CD4-positive, alpha-beta T cell treated with Interleukin-15 for 4 hours (primary cell): ENCODE measurements around the gene TNS3.

Source experiments
- DNase-seq: peaks from one replicate; pipeline ENCODE4 v3.0.0-alpha.2; 2020; ENCODE audit warnings: low spot score

Gene TNS3

DNA sequence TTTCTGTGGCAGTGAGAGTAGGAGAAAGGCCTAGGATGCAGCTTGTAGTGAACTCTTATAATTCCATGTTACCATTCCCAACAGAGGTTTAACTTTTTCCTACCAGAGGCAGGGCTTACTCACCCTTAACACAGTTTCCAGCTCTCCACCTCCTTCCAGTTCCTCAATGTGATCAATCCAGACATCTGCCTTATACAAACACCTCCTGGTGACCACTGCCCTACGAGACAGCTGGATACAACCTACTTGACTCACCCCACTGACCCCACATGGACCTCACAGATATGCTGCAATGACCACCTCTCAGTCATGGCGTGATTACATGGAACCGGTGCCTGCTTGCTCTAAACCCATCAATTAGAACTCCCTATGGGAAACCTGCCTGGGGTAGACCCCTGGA, 326.5 kb downstream of the TNS3 start:
- no peak for DNase-seq

DNA sequence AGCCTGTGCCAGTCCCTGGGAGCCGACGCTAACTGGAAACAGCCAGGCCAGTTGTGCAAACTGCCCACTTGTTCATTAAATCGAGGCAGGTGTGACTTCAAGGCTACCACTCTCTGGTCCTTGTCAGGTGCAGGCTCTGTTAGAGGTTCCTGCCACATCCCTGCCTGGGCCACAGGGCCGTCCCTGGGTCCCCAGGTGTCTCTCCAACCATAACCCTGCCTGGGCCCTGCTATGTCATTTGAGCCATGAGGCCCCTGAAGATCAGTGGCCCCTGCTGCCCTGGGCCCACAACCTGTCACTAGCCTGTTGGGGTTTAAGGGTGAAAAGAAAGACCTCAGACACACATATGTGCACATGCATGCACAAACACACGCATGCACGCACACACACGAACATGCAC, 326.9 kb downstream of the TNS3 start:
- DNase-seq: no peak

- peak; percentile 16 for DNase-seq
Measured at GRCh38 chr7:47254081-47254977, 327.6 kb downstream of the TNS3 start.

- DNase-seq: no peak
Measured at GRCh38 chr7:47253650-47254080, 328.2 kb downstream of the TNS3 start.

DNA sequence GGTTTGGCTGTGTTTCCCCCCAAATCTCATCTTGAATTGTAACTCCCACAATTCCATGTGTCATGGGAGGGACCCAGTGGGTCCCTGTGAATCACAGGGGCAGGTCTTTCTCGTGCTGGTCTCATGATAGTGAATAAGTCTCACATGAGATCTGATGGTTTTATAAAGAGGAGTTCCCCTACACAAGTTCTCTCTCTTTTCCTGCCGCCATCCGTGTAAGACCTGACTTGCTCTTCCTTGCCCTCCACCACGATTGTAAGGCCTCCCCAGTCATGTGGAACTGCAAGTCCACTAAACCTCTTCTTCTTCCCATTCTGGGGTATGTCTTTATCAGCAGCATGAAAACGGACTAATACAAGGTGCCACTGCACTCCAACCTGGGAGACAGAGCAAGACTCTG, 329.2 kb downstream of the TNS3 start:
- no peak for DNase-seq

- DNase-seq: no peak
Measured at GRCh38 chr7:47249361-47249760, 332.6 kb downstream of the TNS3 start.

- no peak for DNase-seq
Measured at GRCh38 chr7:47248797-47249196, 333.1 kb downstream of the TNS3 start.

DNA sequence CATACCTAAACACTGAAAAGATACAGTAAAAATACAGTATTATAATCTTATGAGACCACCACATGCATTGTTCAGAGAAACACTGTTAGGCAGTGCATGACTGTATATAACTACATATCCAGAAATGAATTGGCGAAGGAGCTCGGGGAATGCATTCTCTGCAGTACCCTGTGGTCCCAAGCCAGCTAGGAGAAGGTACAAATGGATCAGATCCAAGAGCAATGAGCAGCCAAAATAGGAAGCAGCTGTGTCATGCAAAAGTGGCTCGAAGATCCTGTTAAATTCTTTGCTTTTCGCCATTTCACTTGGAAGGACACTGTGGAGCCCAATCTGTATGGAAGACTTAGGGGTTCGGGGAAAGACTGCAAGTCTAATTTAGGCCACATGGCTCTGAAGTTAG, 334.8 kb downstream of the TNS3 start:
- no peak for DNase-seq

DNA sequence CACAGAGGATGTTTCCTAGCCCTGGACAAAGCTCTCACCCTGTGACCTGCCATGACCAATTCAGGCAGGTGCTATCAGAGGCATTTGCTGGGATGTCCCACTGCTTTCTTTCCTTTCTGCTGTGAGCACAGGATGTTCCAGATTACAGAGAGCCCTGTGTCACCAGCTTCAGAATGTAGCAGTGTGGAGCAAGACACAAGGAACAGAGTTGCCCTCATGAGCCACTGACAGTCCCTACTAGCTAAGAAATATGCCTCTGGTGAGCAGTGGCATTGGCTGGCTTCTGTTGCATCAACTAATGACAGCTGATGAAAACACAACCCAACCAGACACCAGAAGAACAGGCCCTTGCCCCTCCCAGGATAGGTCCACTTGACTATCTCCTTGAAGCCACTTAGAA, 337.2 kb downstream of the TNS3 start:
- DNase-seq: no peak

DNA sequence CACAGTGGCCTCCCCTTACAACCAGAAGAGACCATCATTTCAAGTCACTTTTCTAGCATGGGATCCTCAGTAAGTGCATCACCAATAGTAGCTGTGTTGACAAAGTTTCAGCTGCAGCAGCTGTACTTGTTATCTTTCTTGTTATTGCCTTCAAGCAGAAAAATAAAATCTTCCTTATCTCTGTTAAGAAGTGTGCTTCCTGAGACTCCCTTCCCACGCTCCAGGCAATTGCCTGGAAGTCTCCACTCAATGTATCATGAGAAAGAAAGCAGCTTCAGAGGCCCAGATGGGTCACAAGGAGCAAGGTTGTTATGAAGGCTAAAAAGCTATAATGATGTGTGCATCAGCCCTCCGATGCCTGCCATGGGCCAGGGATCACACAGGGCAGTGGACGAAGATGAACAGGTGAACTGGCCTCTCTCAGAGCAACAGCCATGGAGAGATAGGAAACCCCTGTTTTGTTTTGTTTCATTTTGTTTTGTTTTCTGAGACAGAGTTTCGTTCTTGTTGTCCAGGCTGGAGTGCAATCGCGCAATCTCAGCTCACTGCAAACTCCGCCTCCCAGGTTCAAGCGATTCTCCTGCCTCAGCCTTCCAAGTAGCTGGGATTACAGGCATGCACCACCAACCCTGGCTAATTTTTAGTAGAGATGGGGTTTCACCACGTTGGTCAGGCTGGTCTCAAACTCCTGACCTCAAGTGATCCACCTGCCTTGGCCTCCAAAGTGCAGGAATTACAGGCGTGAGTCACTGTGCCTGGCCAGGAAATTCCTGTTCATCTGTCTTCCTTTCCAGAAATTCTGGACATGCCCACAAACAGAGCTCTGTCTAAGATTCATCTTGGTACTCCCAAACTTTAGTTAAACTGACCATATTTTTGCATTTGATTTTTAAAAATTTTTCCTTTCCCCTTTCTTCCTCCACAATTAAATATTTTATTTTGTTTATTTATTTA, 340.5 kb downstream of the TNS3 start:
- no peak for DNase-seq

DNA sequence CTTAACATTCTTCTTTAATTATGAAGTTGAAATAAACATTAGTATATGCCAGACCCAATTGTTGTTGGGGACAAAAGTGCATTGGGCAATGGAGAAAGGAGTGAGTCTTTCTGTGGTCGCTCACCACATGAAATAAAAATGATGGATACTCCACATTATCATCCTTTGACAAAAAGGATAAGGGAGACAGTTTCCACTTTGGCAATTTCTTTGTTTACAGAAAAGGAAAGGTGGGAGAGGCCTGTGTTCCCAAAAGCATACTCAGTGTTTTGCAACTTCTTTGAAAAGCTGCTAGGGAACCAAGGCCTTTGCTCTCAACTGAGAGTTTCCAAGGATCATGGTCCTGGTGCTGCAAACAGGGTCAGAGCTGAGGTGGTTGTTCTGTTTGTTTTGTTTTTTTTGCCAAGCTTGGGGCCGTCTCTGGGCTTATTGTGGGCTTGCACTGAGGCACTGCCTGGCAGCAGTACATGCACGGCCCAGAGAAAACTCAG, 341.9 kb downstream of the TNS3 start:
- DNase-seq: no peak

- DNase-seq: no peak
Measured at GRCh38 chr7:47239034-47239433, 342.9 kb downstream of the TNS3 start.

DNA sequence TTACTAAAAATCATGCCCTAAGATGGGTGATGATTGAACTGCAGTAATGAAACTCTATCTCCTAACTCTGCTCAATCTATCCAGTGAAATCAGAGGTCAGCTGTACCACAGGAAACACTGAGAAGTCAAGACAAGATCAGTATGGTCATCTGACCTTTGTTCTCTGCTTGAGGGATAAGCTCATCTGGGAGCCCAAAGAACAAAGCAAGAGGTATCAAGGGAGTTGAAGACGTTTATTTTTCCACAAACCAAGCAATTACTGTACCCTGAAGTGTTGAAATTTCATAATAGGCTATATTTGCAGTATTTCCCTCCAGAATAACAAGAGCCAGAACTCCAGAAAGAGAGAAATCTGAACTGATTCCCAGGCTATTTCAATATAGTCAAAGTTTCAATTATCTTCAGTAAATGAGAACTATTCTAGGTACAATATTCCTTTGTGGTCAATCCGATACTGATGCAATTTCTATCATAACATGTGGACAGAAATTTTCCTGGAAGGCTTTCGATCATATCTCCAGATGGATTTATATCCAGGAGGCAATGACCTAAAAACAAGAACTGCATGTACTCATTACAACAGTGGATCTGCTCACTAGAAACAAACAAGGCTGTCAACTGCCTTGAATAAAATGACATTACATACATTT, 345.3 kb downstream of the TNS3 start:
- DNase-seq: no peak

DNA sequence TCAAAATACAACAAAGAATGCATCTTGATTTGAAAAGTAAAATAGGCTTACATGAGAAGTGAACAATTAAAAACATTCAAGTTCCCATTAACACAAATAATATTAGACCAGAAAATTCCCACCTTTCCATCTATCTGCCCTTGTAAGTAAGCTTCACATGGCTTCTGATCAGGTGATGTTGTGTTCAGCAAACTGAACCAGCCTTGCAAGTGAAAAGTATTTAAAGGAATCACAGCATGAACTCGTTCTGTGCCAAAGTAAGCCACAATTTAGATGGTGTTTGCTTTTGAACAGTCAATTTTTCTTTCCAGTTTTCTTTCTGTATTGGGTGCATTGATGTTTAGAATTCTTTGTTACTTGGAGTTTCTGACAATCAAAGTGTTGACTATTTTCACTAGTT, 347.9 kb downstream of the TNS3 start:
- no peak for DNase-seq

- no peak for DNase-seq
Measured at GRCh38 chr7:47232751-47233412, 349.0 kb downstream of the TNS3 start.

- no peak for DNase-seq
Measured at GRCh38 chr7:47231627-47232026, 350.3 kb downstream of the TNS3 start.

DNA sequence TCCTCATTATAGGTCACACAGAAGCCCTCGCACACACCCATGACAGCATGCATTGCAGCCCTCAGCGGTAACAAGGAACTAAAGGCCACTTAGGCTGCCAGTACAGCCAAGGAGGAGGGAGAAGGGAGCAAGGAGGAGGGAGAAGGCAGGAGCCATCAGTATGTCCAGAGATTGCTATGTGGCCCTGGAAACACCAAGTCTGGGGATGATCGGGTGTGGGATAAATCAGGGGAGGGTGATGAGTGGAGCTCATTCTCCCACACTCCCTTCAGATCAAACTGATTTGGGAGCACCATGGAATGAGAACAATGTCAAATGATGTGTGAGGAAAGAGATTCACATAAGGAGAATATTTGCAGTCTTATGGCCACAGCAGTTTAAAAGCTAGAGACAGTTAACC, 350.9 kb downstream of the TNS3 start:
- DNase-seq: no peak

DNA sequence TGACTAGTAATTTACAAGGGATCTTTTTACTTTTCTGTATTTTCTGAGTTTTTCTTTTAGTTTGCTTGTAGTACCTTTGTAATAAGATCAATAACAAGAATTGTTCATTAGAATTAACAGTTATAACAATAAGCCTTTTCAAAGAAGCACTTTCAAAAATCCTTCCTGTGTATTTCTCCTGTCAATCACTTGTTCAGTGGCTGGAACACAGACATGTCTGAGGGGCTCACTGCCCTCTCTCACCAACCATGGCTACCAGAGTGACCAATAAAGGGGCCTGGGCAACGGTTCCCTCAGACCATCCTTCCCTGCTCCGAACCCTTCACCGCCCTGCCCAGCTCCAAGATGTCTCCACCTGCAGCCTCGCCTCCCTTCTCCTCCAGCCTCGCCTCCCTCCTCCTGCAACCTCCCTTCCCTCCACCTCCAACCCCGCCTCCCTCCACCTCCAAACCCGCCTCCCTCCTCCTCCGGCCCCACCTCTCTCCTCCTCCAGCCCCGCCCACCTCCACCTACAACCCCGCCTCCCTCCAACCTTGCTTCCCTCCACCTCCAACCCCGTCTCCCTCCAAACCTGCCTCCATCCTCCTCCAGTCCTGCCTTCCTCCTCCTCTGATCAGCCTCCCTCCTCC, 353.4 kb downstream of the TNS3 start:
- no peak for DNase-seq

DNA sequence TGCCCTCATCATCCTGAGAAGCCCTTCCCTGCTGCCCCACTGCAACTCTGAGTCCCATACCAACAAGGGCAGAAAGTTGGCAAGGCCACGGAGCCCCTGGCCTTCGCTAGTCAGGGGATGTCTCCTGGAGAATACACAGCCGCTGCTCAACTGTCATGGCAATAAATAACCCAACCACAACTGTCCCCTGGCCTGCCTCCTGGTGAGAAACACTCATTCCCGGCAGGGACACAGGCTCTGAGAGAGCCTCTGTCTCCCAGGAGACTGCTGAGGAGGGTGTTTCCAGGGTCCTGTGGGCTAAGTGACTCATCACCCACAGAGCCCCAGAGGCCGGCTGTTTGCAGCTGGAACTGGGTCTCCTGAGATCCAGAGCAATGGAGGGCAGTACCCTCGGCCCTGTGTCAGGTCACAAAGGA, 354.1 kb downstream of the TNS3 start:
- no peak for DNase-seq

- DNase-seq: no peak
Measured at GRCh38 chr7:47226696-47227095, 355.2 kb downstream of the TNS3 start.
